K562 (cell line): ENCODE measurements around the gene DIAPH3. TPM values are rescaled to one million over a fixed set of nuclear protein-coding genes. Genes with fewer than 3 reads are reported as not detected.

Experiments
- ATAC-seq: fragments of 200-7000 bp; cut with Tn5 transposase; 3 replicates; pipeline ENCODE4 v1.9.1; 2020; ENCODE audit warnings: moderate library complexity
- BruUV-seq: library from RNA; stranded (reverse); fragments of 400-500 nt; replicated peaks from 2 replicates; lab custom pipeline; 2021; lab: Mats Ljungman, UMichigan
- CTCF ChIA-PET: fragments of 300-600 bp; formaldehyde crosslinking; extraction: SDS; loops from one replicate; lab custom pipeline; 2021; ENCODE audit warnings: low intra/inter-chr PET ratio; lab: Yijun Ruan, JAX
- POLR2A ChIA-PET: fragments of 300-600, 350-650 bp; sonication (Branson Sonifier 250); formaldehyde crosslinking; extraction: SDS; loops from one replicate; lab custom pipeline; 2021; ENCODE audit warnings: antibody characterized with exemption, inconsistent platforms; lab: Yijun Ruan, JAX
- DNase-seq, 4 experiments: peaks; one replicate each; pipeline versions ENCODE4 v3.0.0 to v3.0.0-alpha.2; 2011 to 2018; ENCODE audit warnings: low spot score in 3 of 4, mixed read lengths in 3 of 4; ENCODE audit errors: extremely low read depth in 1 of 4
- FAIRE-seq: peaks from 2 replicates; lab custom pipeline; 2011; peaks lifted over from hg19 to GRCh38; lab: Jason Lieb, UNC
- H2AFZ ChIP-seq: 2 replicates; pipeline ENCODE4 v1.6.0; 2011; ENCODE audit warnings: low read depth, low read length, control low read depth, inconsistent platforms
- H3K27ac ChIP-seq: fragments of 200-600 bp; 3 replicates; pipeline ENCODE4 v1.8.0; 2011; ENCODE audit warnings: low read depth, mild to moderate bottlenecking, control low read depth, inconsistent platforms, low read length, moderate library complexity, mixed read lengths; ENCODE audit errors: extremely low read depth
- H3K27me3 ChIP-seq, 2 experiments: fragments of 300-600 bp in 1 of 2; 2 replicates in 1 of 2; 3 replicates in 1 of 2; pipeline versions ENCODE4 v1.6.0 to v1.8.0; 2011; ENCODE audit warnings: inconsistent platforms in 2 of 2, low read length in 2 of 2, mild to moderate bottlenecking in 1 of 2, mixed read lengths in 1 of 2, moderate library complexity in 1 of 2; ENCODE audit not compliant: control insufficient read depth in 2 of 2, insufficient read depth in 2 of 2
- H3K36me3 ChIP-seq: fragments of 300-600 bp; 3 replicates; pipeline ENCODE4 v1.8.0; 2011; ENCODE audit warnings: mild to moderate bottlenecking, low read length, inconsistent platforms; ENCODE audit not compliant: control insufficient read depth, insufficient read depth
- H3K4me1 ChIP-seq, 2 experiments: fragments of 200-600 bp in 1 of 2; replicated peaks in 1 of 2; 2 replicates in 1 of 2; 3 replicates in 1 of 2; pipeline versions ENCODE4 v1.5.1 to v1.8.0; 2011; ENCODE audit warnings: inconsistent platforms in 2 of 2, low read length in 2 of 2, mild to moderate bottlenecking in 1 of 2, mixed read lengths in 1 of 2, moderate library complexity in 1 of 2; ENCODE audit not compliant: control insufficient read depth in 2 of 2, insufficient read depth in 2 of 2
- H3K4me2 ChIP-seq: 2 replicates; pipeline ENCODE4 v1.6.1; 2011; ENCODE audit warnings: low read length, control low read depth, inconsistent platforms, mixed read lengths; ENCODE audit not compliant: insufficient read depth
- H3K4me3 ChIP-seq: fragments of 200-600 bp; sonication (generic), shearing (Covaris generic); 2 replicates; pipeline ENCODE4 v1.5.1; 2016; ENCODE audit warnings: control low read depth, inconsistent platforms
- H3K79me2 ChIP-seq: fragments of 200-600 bp; 3 replicates; pipeline ENCODE4 v1.8.0; 2011; ENCODE audit warnings: low read length, inconsistent platforms; ENCODE audit not compliant: control insufficient read depth, insufficient read depth
- H3K9ac ChIP-seq, 2 experiments: 2 replicates each; pipeline versions ENCODE4 v1.6.0 to v1.6.1; 2011; ENCODE audit warnings: low read depth in 2 of 2, low read length in 2 of 2, control low read depth in 1 of 2, inconsistent platforms in 1 of 2, mild to moderate bottlenecking in 1 of 2, mixed read lengths in 1 of 2; ENCODE audit not compliant: insufficient read depth in 1 of 2
- H3K9me1 ChIP-seq: one replicate; pipeline ENCODE4 v1.6.0; 2011; ENCODE audit warnings: inconsistent platforms, mild to moderate bottlenecking, low read length, moderate library complexity; ENCODE audit not compliant: control insufficient read depth, insufficient read depth
- H3K9me3 ChIP-seq: replicated peaks from 2 replicates; pipeline ENCODE4 v1.5.1; 2011; ENCODE audit warnings: low read depth, low read length, inconsistent platforms; ENCODE audit not compliant: control insufficient read depth, insufficient read depth
- H4K20me1 ChIP-seq: replicated peaks from 2 replicates; pipeline ENCODE4 v1.6.1; 2011; ENCODE audit warnings: low read length, inconsistent platforms, mixed read lengths; ENCODE audit not compliant: control insufficient read depth, insufficient read depth
- CBFB ChIP-seq: sonication (generic); formaldehyde crosslinking; IDR thresholded peaks from 2 replicates; pipeline ENCODE4 v1.4.0; 2020; ENCODE audit warnings: mild to moderate bottlenecking, missing genetic modification reagents
- CEBPB ChIP-seq: fragments of 450-650 bp; IDR thresholded peaks from 2 replicates; pipeline ENCODE4 v1.6.1; 2016; ENCODE audit warnings: missing genetic modification characterization, missing compliant biosample characterization
- CEBPG ChIP-seq, 3 experiments: fragments of 200-800 bp in 1 of 3; sonication (Bioruptor generic) in 1 of 3; sonication (generic) in 1 of 3; formaldehyde crosslinking in 1 of 3; IDR thresholded peaks in 2 of 3; conservative IDR thresholded peaks in 1 of 3; 2 replicates each; pipeline versions ENCODE4 v1.6.1 to v1.8.0; 2016 to 2022; ENCODE audit warnings: missing compliant biosample characterization in 2 of 3, missing genetic modification characterization in 2 of 3, mild to moderate bottlenecking in 1 of 3, missing genetic modification reagents in 1 of 3
- DIDO1 ChIP-seq: fragments of 450-650 bp; IDR thresholded peaks from 2 replicates; pipeline ENCODE4 v1.6.1; 2016; ENCODE audit warnings: low read depth, missing biosample characterization, missing genetic modification characterization
- E2F1 ChIP-seq: sonication (generic); formaldehyde crosslinking; IDR thresholded peaks from 2 replicates; pipeline ENCODE4 v1.8.1; 2023; ENCODE audit warnings: mild to moderate bottlenecking, missing genetic modification reagents, moderate library complexity
- HNRNPLL ChIP-seq: fragments of 200-400 bp; formaldehyde crosslinking; IDR thresholded peaks from 2 replicates; pipeline ENCODE4 v1.6.1; 2017; ENCODE audit warnings: low read length, low read depth, mild to moderate bottlenecking; ENCODE audit not compliant: poor library complexity, severe bottlenecking
- IFI16 ChIP-seq: fragments of 250-450 bp; sonication (Bioruptor Pico); IDR thresholded peaks from 2 replicates; pipeline ENCODE4 v2.1.2; 2022; ENCODE audit warnings: mild to moderate bottlenecking, inconsistent platforms
- SMAD4 ChIP-seq: fragments of 250-450 bp; sonication (Bioruptor Pico); conservative IDR thresholded peaks from 2 replicates; pipeline ENCODE4 v1.8.0; 2021; ENCODE audit warnings: inconsistent platforms, mild to moderate bottlenecking, moderate library complexity
- ZBTB17 ChIP-seq: fragments of 450-650 bp; formaldehyde crosslinking; IDR thresholded peaks from 2 replicates; pipeline ENCODE4 v1.4.0; 2020; ENCODE audit warnings: mild to moderate bottlenecking
- ZC3H4 ChIP-seq: sonication (generic); formaldehyde crosslinking; IDR thresholded peaks from 2 replicates; pipeline ENCODE4 v1.9.0; 2021; ENCODE audit warnings: missing genetic modification reagents, borderline replicate concordance
- ZNF121 ChIP-seq: sonication (generic); formaldehyde crosslinking; conservative IDR thresholded peaks from 2 replicates; pipeline ENCODE4 v1.8.0; 2022; ENCODE audit warnings: missing genetic modification reagents
- whole genome bisulfite sequencing: fragments of 100-300 bp; shearing (Covaris generic); methylation state at CpG from one replicate; pipeline ENCODE4 v1.1.6; 2016; ENCODE audit warnings: low coverage, mixed read lengths; ENCODE audit not compliant: insufficient coverage; ENCODE audit errors: missing lambda C conversion rate; 5-methylcytosine and 5-hydroxymethylcytosine counted together
- in situ Hi-C: fragments of 300-500 bp; cut with MboI; formaldehyde crosslinking; loops from 4 replicates; pipeline ENCODE4 v1.15.0; 2018; ENCODE audit warnings: inconsistent platforms, mixed read lengths
- intact Hi-C: fragments of 100-400 bp; cut with micrococcal nuclease; formaldehyde crosslinking; loops from 2 replicates; pipeline ENCODE4 v1.14.2; 2022
- polyA plus RNA-seq, 8 experiments: library from polyadenylated mRNA; depleted of rRNA in 4 of 8; stranded (reverse) in 5 of 8; unstranded in 3 of 8; fragments of >200 nt; fragmentation: Nextera tagmentation in 2 of 8; fragmentation: Illumina TruSeq in 1 of 8; extraction: Ambion mirVana in 2 of 8; extraction: Trizol in 1 of 8; gene quantifications; 2 replicates each; pipeline versions ENCODE4 v1.2.1 to v1.2.3, GENCODE V29; 2011 to 2014; ENCODE audit warnings: inconsistent platforms in 1 of 8, missing spikeins in 1 of 8
- total RNA-seq, 7 experiments: library from RNA; depleted of rRNA in 6 of 7; stranded (reverse); fragments of >200 nt in 6 of 7; fragmentation: Illumina TruSeq in 2 of 7; extraction: Trizol in 2 of 7; gene quantifications; 2 replicates each; pipeline versions ENCODE4 v1.2.1 to v1.2.3, GENCODE V29; 2011 to 2021; ENCODE audit warnings: low replicate concordance in 1 of 7

Gene DIAPH3
- total and polyA plus RNA-seq, 9 of the 15 experiments (the other 6 are each of a cell fraction or from before 2014, with no cell fraction given): 9.0 to 18.7 (median 14.7) TPM

GRCh38 chr13:59888408-59888807 is 275.3 kb downstream of the DIAPH3 start:
- H3K4me3 ChIP-seq: no peak overlapping the region
- intact Hi-C loops: no loop called here
- 95% methylated on average over 2 of the region's 2 CpGs for WGBS
- CTCF ChIA-PET: no interaction called here
- no peaks in the 10 kb centered on the region for H4K20me1 ChIP-seq
- no peaks in the 10 kb centered on the region for H3K9me1 ChIP-seq
- DNase-seq (no peak), ATAC-seq (no peak), FAIRE-seq (no peak)
- no peak for TF ChIP-seq CBFB (CRISPR knock-in tag)
- peak; percentile 62 for TF ChIP-seq CEBPB
- TF ChIP-seq CEBPG (CRISPR knock-in tag; IDR thresholded peaks at IDR 0.05): no peak
- peak in 1 of 2 experiments; percentile 74; a peak in 2 of 4 replicates for TF ChIP-seq CEBPG (tag; conservative IDR thresholded peaks at IDR 0.05 in 1 of 2, IDR thresholded peaks at IDR 0.05 in 1 of 2)
- H3K4me2 ChIP-seq: no peak overlapping the region
- no peak overlapping the region for H3K27ac ChIP-seq
- H3K36me3 ChIP-seq: no peaks in the 10 kb centered on the region
- no peak overlapping the region for H3K9ac ChIP-seq
- in situ Hi-C loops: no loop called here
- H3K79me2 ChIP-seq: no peaks in the 10 kb centered on the region
- POLR2A ChIA-PET: no interaction called here
- H3K27me3 ChIP-seq: no peaks in the 10 kb centered on the region
- no peaks in the 10 kb centered on the region for H3K9me3 ChIP-seq
- BruUV-seq: no TSS peak
- H2AFZ ChIP-seq: no peak overlapping the region
- H3K4me1 ChIP-seq: no peaks in the 10 kb centered on the region

- Histone ChIP-seq H3K27ac (no peak overlapping the region), H3K9me3 (no peaks in the 10 kb centered on the region), H4K20me1 (no peaks in the 10 kb centered on the region), H3K27me3 (no peaks in the 10 kb centered on the region), H3K4me3 (no peak overlapping the region), H3K4me1 (no peaks in the 10 kb centered on the region), H3K9me1 (no peaks in the 10 kb centered on the region), H3K9ac (no peak overlapping the region), H2AFZ (no peak overlapping the region), H3K4me2 (no peak overlapping the region), H3K79me2 (no peaks in the 10 kb centered on the region), H3K36me3 (no peaks in the 10 kb centered on the region)
- DNase-seq (no peak), FAIRE-seq (no peak), ATAC-seq (no peak)
- POLR2A ChIA-PET: no interaction called here
- BruUV-seq: no TSS peak
- WGBS: 88% methylated on average over 3 of the region's 3 CpGs
- in situ Hi-C loops (no loop called here), intact Hi-C loops (no loop called here)
- CTCF ChIA-PET: no interaction called here
- no peak for TF ChIP-seq E2F1
- no peak for TF ChIP-seq ZNF121 (CRISPR knock-in tag)
- no peak for TF ChIP-seq DIDO1
- no peak for TF ChIP-seq IFI16 (CRISPR knock-in tag)
- TF ChIP-seq ZC3H4 (CRISPR knock-in tag): no peak
- no peak for TF ChIP-seq HNRNPLL
- no peak for TF ChIP-seq SMAD4 (CRISPR knock-in tag)
- TF ChIP-seq ZBTB17 (CRISPR knock-in tag): no peak
These were observed 278.7 kb downstream of the DIAPH3 start for GRCh38 chr13:59885076-59885475.
